AG10803 (cell line): Measurements from ENCODE around the gene FAM186B.
A peak's percentile ranks its signal among the peaks of the same experiment; 100 is the strongest.

Source experiments
- DNase-seq: peaks from one replicate; pipeline ENCODE4 v3.0.0; 2010; ENCODE audit warnings: low read depth
- H3K4me3 ChIP-seq: 2 replicates; pipeline ENCODE4 v1.5.1; 2011; ENCODE audit warnings: mild to moderate bottlenecking, low read length, control low read depth
- CTCF ChIP-seq: conservative IDR thresholded peaks from 2 replicates; pipeline ENCODE4 v1.5.1; 2011; ENCODE audit warnings: mild to moderate bottlenecking, low read length, control low read depth, inconsistent platforms

Gene FAM186B

GRCh38 chr12:49647827-49648711 lies 42.6 kb upstream of the FAM186B start:
- no peak overlapping the region for H3K4me3 ChIP-seq
- DNase-seq, result no peak
- TF ChIP-seq CTCF, result no peak

- H3K4me3 ChIP-seq, result no peak overlapping the region
- no peak for DNase-seq
- TF ChIP-seq CTCF, result no peak
Observed at GRCh38 chr12:49646871-49647654, 41.6 kb upstream of the FAM186B start.

- TF ChIP-seq CTCF, result no peak
- DNase-seq, result no peak
- H3K4me3 ChIP-seq, result no peak overlapping the region
Observed at GRCh38 chr12:49646331-49646830, 40.9 kb upstream of the FAM186B start.

- H3K4me3 ChIP-seq, result no peak overlapping the region
- DNase-seq, result no peak
- no peak for TF ChIP-seq CTCF
Observed at GRCh38 chr12:49645146-49646039, 40.0 kb upstream of the FAM186B start.

- H3K4me3 ChIP-seq, result no peak overlapping the region
- DNase-seq, result peak; percentile 69
- TF ChIP-seq CTCF, result peak; percentile 99
Observed at GRCh38 chr12:49644620-49644994, 39.2 kb upstream of the FAM186B start.

GRCh38 chr12:49643961-49644619 lies 38.7 kb upstream of the FAM186B start:
- no peak for TF ChIP-seq CTCF
- no peak overlapping the region for H3K4me3 ChIP-seq
- no peak for DNase-seq
